GM12878 (cell line): ENCODE results near the gene SLC12A7. TPM values are rescaled to one million over a fixed set of nuclear protein-coding genes. Genes with fewer than 3 reads are reported as not detected.

Experiments
- ATAC-seq: fragments of 200-7000 bp; cut with Tn5 transposase; 3 replicates; pipeline ENCODE4 v1.9.1; 2020; ENCODE audit warnings: mild to moderate bottlenecking, moderate library complexity
- BruUV-seq: library from RNA; stranded (reverse); fragments of 400-500 nt; replicated peaks from 2 replicates; lab custom pipeline; 2021; lab: Mats Ljungman, UMichigan
- CTCF ChIA-PET: fragments of 300-600 bp; sonication (Branson Sonifier 250); formaldehyde crosslinking; extraction: SDS; loops from one replicate; lab custom pipeline; 2021; ENCODE audit warnings: inconsistent platforms; lab: Yijun Ruan, JAX
- POLR2A ChIA-PET: fragments of 350-600 bp; formaldehyde crosslinking; extraction: SDS; loops from one replicate; lab custom pipeline; 2021; ENCODE audit warnings: inconsistent platforms; lab: Charles Lee
- RAD21 ChIA-PET: fragments of 300-600 bp; sonication (Branson Sonifier 250); formaldehyde crosslinking; loops from one replicate; lab custom pipeline; 2023; ENCODE audit warnings: antibody characterized with exemption; ENCODE audit not compliant: unreplicated experiment; lab: Charles Lee
- SMC1A ChIA-PET: fragments of 300-600 bp; sonication (Branson Sonifier 250); formaldehyde crosslinking; loops from one replicate; lab custom pipeline; 2023; ENCODE audit not compliant: unreplicated experiment, uncharacterized antibody; lab: Charles Lee
- DNase-seq: peaks from one replicate; pipeline ENCODE4 v3.0.0-alpha.2; 2011; ENCODE audit warnings: low read depth, low spot score
- FAIRE-seq: peaks from 3 replicates; lab custom pipeline; 2011; peaks lifted over from hg19 to GRCh38; lab: Jason Lieb, UNC
- H2AFZ ChIP-seq: 2 replicates; pipeline ENCODE4 v1.6.0; 2011; ENCODE audit warnings: low read depth, low read length, control low read depth; ENCODE audit not compliant: control insufficient read depth
- H3K27ac ChIP-seq: 2 replicates; pipeline ENCODE4 v1.5.1; 2011; ENCODE audit warnings: control low read depth; ENCODE audit not compliant: control insufficient read depth, insufficient read depth
- H3K27me3 ChIP-seq, 2 experiments: replicated peaks in 1 of 2; 2 replicates each; pipeline versions ENCODE4 v1.6.0 to v1.6.1; 2011; ENCODE audit warnings: low read length in 1 of 2; ENCODE audit not compliant: control insufficient read depth in 2 of 2, insufficient read depth in 2 of 2
- H3K36me3 ChIP-seq, 2 experiments: 2 replicates each; pipeline ENCODE4 v1.5.1; 2011; ENCODE audit warnings: low read length in 1 of 2; ENCODE audit not compliant: control insufficient read depth in 2 of 2, insufficient read depth in 2 of 2
- H3K4me1 ChIP-seq: 2 replicates; pipeline ENCODE4 v1.6.1; 2011; ENCODE audit warnings: mild to moderate bottlenecking, low read length, moderate library complexity, mixed read lengths; ENCODE audit not compliant: control insufficient read depth, insufficient read depth
- H3K4me2 ChIP-seq: 2 replicates; pipeline ENCODE4 v1.6.0; 2011; ENCODE audit warnings: control low read depth; ENCODE audit not compliant: control insufficient read depth, insufficient read depth
- H3K4me3 ChIP-seq: fragments of 200-600 bp; sonication (generic); 2 replicates; pipeline ENCODE4 v1.5.1; 2016
- H3K79me2 ChIP-seq: 2 replicates; pipeline ENCODE4 v1.6.0; 2011; ENCODE audit warnings: low read length; ENCODE audit not compliant: control insufficient read depth, insufficient read depth
- H3K9ac ChIP-seq: 2 replicates; pipeline ENCODE4 v1.8.0; 2011; ENCODE audit warnings: low read length, control low read depth, mixed read lengths; ENCODE audit not compliant: control insufficient read depth, insufficient read depth
- H3K9me3 ChIP-seq: replicated peaks from 3 replicates; pipeline ENCODE4 v1.5.1; 2011; ENCODE audit warnings: mild to moderate bottlenecking, low read length; ENCODE audit not compliant: control insufficient read depth, insufficient read depth
- H4K20me1 ChIP-seq: 2 replicates; pipeline ENCODE4 v1.6.0; 2011; ENCODE audit not compliant: control insufficient read depth, insufficient read depth
- CREM ChIP-seq: IDR thresholded peaks from 2 replicates; pipeline ENCODE4 v1.6.1; 2014; ENCODE audit warnings: antibody characterized with exemption, low read depth
- EZH2 ChIP-seq: IDR thresholded peaks from 2 replicates; pipeline ENCODE4 v1.6.1; 2012; ENCODE audit warnings: low read depth, mild to moderate bottlenecking, control low read depth, inconsistent platforms, low read length, borderline replicate concordance; ENCODE audit not compliant: control insufficient read depth
- MAX ChIP-seq: IDR thresholded peaks from 2 replicates; pipeline ENCODE4 v1.6.1; 2012; ENCODE audit warnings: low read depth, low read length, improper control_type of control experiment
- MTA2 ChIP-seq: fragments of 450-650 bp; IDR thresholded peaks from 2 replicates; pipeline ENCODE4 v1.6.1; 2016; ENCODE audit warnings: low read depth, mild to moderate bottlenecking, moderate library complexity
- NFYB ChIP-seq: IDR thresholded peaks from 2 replicates; pipeline ENCODE4 v1.6.1; 2011; ENCODE audit warnings: low read depth, mild to moderate bottlenecking, low read length, improper control_type of control experiment, moderate library complexity; ENCODE audit not compliant: insufficient read depth
- POLR2AphosphoS2 ChIP-seq: IDR thresholded peaks from 2 replicates; pipeline ENCODE4 v1.6.1; 2011; ENCODE audit warnings: low read depth, mild to moderate bottlenecking, low read length, improper control_type of control experiment, moderate library complexity
- RFX5 ChIP-seq: IDR thresholded peaks from 2 replicates; pipeline ENCODE4 v1.6.1; 2011; ENCODE audit warnings: low read depth, low read length, improper control_type of control experiment
- SKIL ChIP-seq: fragments of 450-650 bp; IDR thresholded peaks from 2 replicates; pipeline ENCODE4 v1.6.1; 2017; ENCODE audit warnings: mild to moderate bottlenecking, low read depth, inconsistent platforms; ENCODE audit not compliant: poor library complexity, severe bottlenecking
- STAT3 ChIP-seq: IDR thresholded peaks from 2 replicates; pipeline ENCODE4 v1.6.1; 2011; ENCODE audit warnings: low read depth, low read length, improper control_type of control experiment
- WRNIP1 ChIP-seq: IDR thresholded peaks from 2 replicates; pipeline ENCODE4 v1.6.1; 2011; ENCODE audit warnings: low read depth, low read length, improper control_type of control experiment, borderline replicate concordance
- YY1 ChIP-seq: IDR thresholded peaks from 2 replicates; pipeline ENCODE4 v1.6.1; 2011; ENCODE audit warnings: low read depth, mild to moderate bottlenecking, low read length
- ZNF622 ChIP-seq: fragments of 450-650 bp; IDR thresholded peaks from 2 replicates; pipeline ENCODE4 v1.6.1; 2017; ENCODE audit warnings: mild to moderate bottlenecking, inconsistent platforms
- WGBS: methylation state at CpG from one replicate; pipeline ENCODE4 v1.1.6; 2016; ENCODE audit warnings: low lambda C conversion rate; ENCODE audit not compliant: insufficient replicate concordance, insufficient coverage; ENCODE audit errors: missing lambda C conversion rate; 5-methylcytosine and 5-hydroxymethylcytosine counted together
- in situ Hi-C: fragments of 300-500 bp; cut with MboI; formaldehyde crosslinking; loops from 9 replicates; pipeline ENCODE4 v1.14.3; 2018; ENCODE audit warnings: mixed read lengths
- intact Hi-C: fragments of 100-400 bp; cut with micrococcal nuclease; formaldehyde crosslinking; loops from one replicate; pipeline ENCODE4 v1.14.2; 2022; ENCODE audit not compliant: unreplicated experiment
- polyA plus RNA-seq, 11 experiments: library from polyadenylated mRNA; depleted of rRNA in 4 of 11; unstranded in 6 of 11; stranded (reverse) in 5 of 11; fragments of >200 nt; fragmentation: Nextera tagmentation in 4 of 11; fragmentation: Illumina TruSeq in 1 of 11; extraction: Ambion mirVana in 4 of 11; extraction: Trizol in 1 of 11; gene quantifications; 1 replicate in 1 of 11; 2 replicates in 10 of 11; pipeline versions ENCODE4 v1.2.1 to v1.2.3, GENCODE V29; 2011 to 2016; ENCODE audit warnings: inconsistent platforms in 2 of 11, missing spikeins in 2 of 11, low read depth in 1 of 11
- total RNA-seq, 4 experiments: library from RNA; depleted of rRNA in 3 of 4; stranded (reverse); fragments of >200 nt in 3 of 4; fragmentation: Illumina TruSeq in 1 of 4; extraction: Trizol in 1 of 4; gene quantifications; 2 replicates each; pipeline versions ENCODE4 v1.2.1 to v1.2.3, GENCODE V29; 2013 to 2021

The SLC12A7 gene
- total and polyA plus RNA-seq, 10 of the 15 experiments (the other 5 are each of a cell fraction or from before 2014, with no cell fraction given) = 0.10 to 10.0 (median 2.9) TPM

GRCh38 chr5:1005249-1005851 is 106.5 kb downstream of the SLC12A7 start:
- Histone ChIP-seq H2AFZ (no peak overlapping the region), H3K27me3 (peaks cover 7 to 11% of the 10 kb centered on the region in 2 experiments; a peak in 3 of 4 replicates), H3K4me2 (no peak overlapping the region), H3K9me3 (no peaks in the 10 kb centered on the region), H4K20me1 (no peaks in the 10 kb centered on the region), H3K27ac (no peak overlapping the region), H3K36me3 (no peaks in the 10 kb centered on the region), H3K4me3 (no peak overlapping the region), H3K4me1 (no peaks in the 10 kb centered on the region), H3K9ac (no peak overlapping the region), H3K79me2 (no peaks in the 10 kb centered on the region)
- no TSS peak for BruUV-seq
- no peak for TF ChIP-seq EZH2
- no peak for TF ChIP-seq SKIL
- TF ChIP-seq NFYB = no peak
- TF ChIP-seq MTA2 = no peak
- no peak for TF ChIP-seq ZNF622
- TF ChIP-seq WRNIP1 = no peak
- no peak for TF ChIP-seq YY1
- no peak for TF ChIP-seq CREM
- no peak for TF ChIP-seq RFX5
- TF ChIP-seq MAX = no peak
- no peak for TF ChIP-seq STAT3
- no peak for TF ChIP-seq POLR2AphosphoS2
- DNase-seq = no peak
- no peak for FAIRE-seq
- ChIA-PET POLR2A (no interaction called here), RAD21 (no interaction called here), CTCF (no interaction called here), SMC1A (no interaction called here)
- ATAC-seq = no peak
- in situ Hi-C loops (no loop called here), intact Hi-C loops (no loop called here)
- WGBS = 50% methylated on average over 44 of the region's 47 CpGs
